Gastroesophageal sphincter (tissue), 4 donors: Measurements from ENCODE around the gene CCNYL1. TPM values are rescaled to one million over a fixed set of nuclear protein-coding genes. Genes with fewer than 3 reads are reported as not detected.

Experiments
- ATAC-seq: fragments of 150-250 bp; one replicate; pipeline ENCODE4 v1.9.1; 2016; ENCODE audit warnings: mild to moderate bottlenecking, moderate library complexity
- H3K27ac ChIP-seq, 4 donors: fragments of 200-600 bp; sonication (generic) in 3 of 4; 1 replicate in 3 of 4; 2 replicates in 1 of 4; pipeline ENCODE4 v1.5.1; 2016 to 2019
- H3K27me3 ChIP-seq: fragments of 200-600 bp; sonication (generic); one replicate; pipeline ENCODE4 v1.5.1; 2019
- H3K36me3 ChIP-seq, 2 donors: fragments of 200-600 bp; sonication (generic); one replicate each; pipeline ENCODE4 v1.5.1; 2019; ENCODE audit warnings: control low read depth in 1 of 2
- H3K4me1 ChIP-seq, 3 donors: fragments of 200-600 bp; sonication (generic); 1 replicate in 2 of 3; 2 replicates in 1 of 3; pipeline ENCODE4 v1.5.1; 2016 to 2019; ENCODE audit warnings: control low read depth in 2 of 3
- H3K4me3 ChIP-seq, 2 donors: fragments of 200-600 bp; sonication (generic); one replicate each; pipeline ENCODE4 v1.5.1; 2019; ENCODE audit warnings: mild to moderate bottlenecking in 1 of 2, moderate library complexity in 1 of 2
- H3K9me3 ChIP-seq, 3 donors: fragments of 200-600 bp; sonication (generic); one replicate each; pipeline ENCODE4 v1.5.1; 2017 to 2019; ENCODE audit warnings: control low read depth in 2 of 3
- EP300 ChIP-seq: sonication (generic); formaldehyde crosslinking; IDR thresholded peaks from one replicate; pipeline ENCODE4 v1.6.1; 2017; ENCODE audit warnings: antibody characterized with exemption, mild to moderate bottlenecking
- POLR2A ChIP-seq, 2 donors: fragments of 450-650 bp; IDR thresholded peaks; one replicate each; pipeline ENCODE4 v1.6.1; 2017; ENCODE audit warnings: antibody characterized with exemption in 2 of 2, mild to moderate bottlenecking in 2 of 2, moderate library complexity in 1 of 2
- POLR2AphosphoS5 ChIP-seq: sonication (generic); formaldehyde crosslinking; IDR thresholded peaks from one replicate; pipeline ENCODE4 v1.6.1; 2017; ENCODE audit warnings: antibody characterized with exemption
- WGBS, 2 donors: methylation state at CpG; one replicate each; pipeline ENCODE4 v1.1.5; 2018; ENCODE audit warnings: low coverage in 1 of 2; 5-methylcytosine and 5-hydroxymethylcytosine counted together
- total RNA-seq, 4 donors: library from RNA; depleted of rRNA; stranded (reverse); fragments of >200 nt; gene quantifications; one replicate each; pipeline ENCODE4 v1.1.0, GENCODE V29; 2016
- TF ChIP-seq, protein P1 (sequence below), 4 experiments: fragments of 200-600 bp in 2 of 4; fragments of 450-650 bp in 2 of 4; sonication (generic) in 1 of 4; IDR thresholded peaks; one replicate each; pipeline ENCODE4 v1.5.1; 2017 to 2019; ENCODE audit warnings: antibody characterized with exemption in 4 of 4, mild to moderate bottlenecking in 2 of 4, moderate library complexity in 2 of 4

CCNYL1 gene
- total RNA-seq, 4 donors from 2014 or later, result 11.0 to 20.9 (median 11.9) TPM

DNA sequence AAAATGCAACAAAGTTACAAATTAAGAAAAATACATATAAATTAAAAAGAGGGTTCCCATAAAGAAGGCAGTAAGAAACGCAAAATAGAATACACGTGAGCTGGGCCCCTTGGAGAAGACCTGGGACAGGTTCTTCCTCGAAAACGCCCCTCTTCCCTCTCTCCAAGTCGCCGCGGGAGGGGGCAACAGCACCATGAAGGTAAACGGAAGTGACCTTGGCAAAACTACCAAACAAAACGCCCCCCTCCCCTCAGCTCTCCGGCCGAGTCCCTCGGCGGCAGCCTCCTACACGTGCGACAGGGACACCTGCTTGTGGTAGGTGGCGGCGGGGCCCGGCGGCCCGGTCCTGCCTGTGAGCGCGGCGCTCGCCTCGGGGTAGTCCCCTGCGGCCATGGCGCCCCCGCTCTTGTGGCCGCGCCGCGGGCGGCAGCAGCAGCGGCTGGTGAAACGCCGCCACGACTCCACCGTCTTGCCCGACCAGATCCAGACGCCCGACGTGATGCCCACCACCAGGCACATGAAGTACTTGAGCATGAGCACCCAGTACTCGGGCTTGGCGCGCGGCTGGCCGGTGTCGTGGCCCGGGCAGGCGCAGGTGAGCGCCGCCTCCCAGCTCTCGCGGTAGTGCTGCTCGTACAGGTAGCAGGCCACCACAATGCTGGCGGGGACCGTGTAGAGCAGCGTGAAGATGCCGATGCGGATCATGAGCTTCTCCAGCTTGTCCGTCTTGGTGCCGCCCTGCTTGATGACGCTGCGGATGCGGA is 55.4 kb downstream of the CCNYL1 start:
- H3K4me1 ChIP-seq, result peaks cover 0 to 71% (median 12%) of the 10 kb centered on the region in 3 donors
- TF ChIP-seq, protein P1, sequence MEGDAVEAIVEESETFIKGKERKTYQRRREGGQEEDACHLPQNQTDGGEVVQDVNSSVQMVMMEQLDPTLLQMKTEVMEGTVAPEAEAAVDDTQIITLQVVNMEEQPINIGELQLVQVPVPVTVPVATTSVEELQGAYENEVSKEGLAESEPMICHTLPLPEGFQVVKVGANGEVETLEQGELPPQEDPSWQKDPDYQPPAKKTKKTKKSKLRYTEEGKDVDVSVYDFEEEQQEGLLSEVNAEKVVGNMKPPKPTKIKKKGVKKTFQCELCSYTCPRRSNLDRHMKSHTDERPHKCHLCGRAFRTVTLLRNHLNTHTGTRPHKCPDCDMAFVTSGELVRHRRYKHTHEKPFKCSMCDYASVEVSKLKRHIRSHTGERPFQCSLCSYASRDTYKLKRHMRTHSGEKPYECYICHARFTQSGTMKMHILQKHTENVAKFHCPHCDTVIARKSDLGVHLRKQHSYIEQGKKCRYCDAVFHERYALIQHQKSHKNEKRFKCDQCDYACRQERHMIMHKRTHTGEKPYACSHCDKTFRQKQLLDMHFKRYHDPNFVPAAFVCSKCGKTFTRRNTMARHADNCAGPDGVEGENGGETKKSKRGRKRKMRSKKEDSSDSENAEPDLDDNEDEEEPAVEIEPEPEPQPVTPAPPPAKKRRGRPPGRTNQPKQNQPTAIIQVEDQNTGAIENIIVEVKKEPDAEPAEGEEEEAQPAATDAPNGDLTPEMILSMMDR (IDR thresholded peaks at IDR 0.05), result no peak
- TF ChIP-seq POLR2AphosphoS5 (no peak), POLR2A (IDR thresholded peaks at IDR 0.05) (no peak), EP300 (no peak)
- H3K27ac ChIP-seq, result no peak overlapping the region
- WGBS, 2 donors, result 45 to 51% methylated on average over 2 to 8 of the region's 65 CpGs
- ATAC-seq, result no peak
- H3K27me3 ChIP-seq, result no peaks in the 10 kb centered on the region
- H3K36me3 ChIP-seq, result peaks cover 0 to 38% of the 10 kb centered on the region in 2 donors
- H3K4me3 ChIP-seq, result peak overlapping the region in 1 of 2 donors; percentile 98
- no peaks in the 10 kb centered on the region for H3K9me3 ChIP-seq

DNA sequence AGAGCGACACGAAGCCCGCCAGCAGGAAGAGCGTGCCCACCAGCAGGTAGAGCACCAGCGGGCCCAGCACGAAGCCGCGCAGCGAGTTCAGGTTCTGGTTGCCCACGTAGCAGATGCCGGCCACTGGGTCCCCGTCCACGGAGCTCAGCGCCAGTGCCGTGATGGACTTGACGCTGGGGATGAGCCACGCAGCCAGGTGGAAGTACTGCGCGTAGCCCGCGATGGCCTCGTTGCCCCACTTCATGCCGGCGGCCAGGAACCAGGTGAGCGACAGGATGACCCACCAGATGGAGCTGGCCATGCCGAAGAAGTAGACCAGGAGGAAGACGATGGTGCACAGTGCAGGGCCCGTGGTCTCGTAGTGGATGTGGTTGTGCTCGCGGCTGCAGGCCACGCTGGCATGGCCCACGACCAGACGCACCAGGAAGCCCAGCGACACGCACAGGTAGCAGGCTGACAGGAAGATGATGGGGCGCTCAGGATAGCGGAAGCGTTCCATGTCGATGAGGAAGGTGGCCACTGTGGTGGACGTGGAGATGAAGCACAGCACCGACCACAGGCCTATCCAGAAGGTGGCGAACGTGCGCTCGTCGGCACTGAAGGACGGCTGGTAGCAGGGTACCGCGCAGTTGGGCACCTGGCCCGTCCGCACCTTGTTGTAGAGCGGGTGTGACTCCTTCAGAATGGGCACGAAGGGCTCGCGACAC is 56.2 kb downstream of the CCNYL1 start:
- H3K9me3 ChIP-seq, result no peaks in the 10 kb centered on the region
- H3K27ac ChIP-seq, result peak overlapping the region in 2 of 4 donors; percentile 92 to 93
- H3K27me3 ChIP-seq, result no peaks in the 10 kb centered on the region
- no peak for TF ChIP-seq POLR2A (IDR thresholded peaks at IDR 0.05)
- TF ChIP-seq, protein P1 (IDR thresholded peaks at IDR 0.05), result peak in 3 of 4 experiments; percentile 41 to 61 (median 41)
- no peak for ATAC-seq
- H3K4me3 ChIP-seq, result peak overlapping the region; percentile 88 to 98
- peaks cover 0 to 34% of the 10 kb centered on the region in 2 donors for H3K36me3 ChIP-seq
- WGBS, 2 donors, result 16 to 45% methylated on average over 6 to 21 of the region's 56 CpGs
- H3K4me1 ChIP-seq, result peaks cover 0 to 69% (median 12%) of the 10 kb centered on the region in 3 donors

DNA sequence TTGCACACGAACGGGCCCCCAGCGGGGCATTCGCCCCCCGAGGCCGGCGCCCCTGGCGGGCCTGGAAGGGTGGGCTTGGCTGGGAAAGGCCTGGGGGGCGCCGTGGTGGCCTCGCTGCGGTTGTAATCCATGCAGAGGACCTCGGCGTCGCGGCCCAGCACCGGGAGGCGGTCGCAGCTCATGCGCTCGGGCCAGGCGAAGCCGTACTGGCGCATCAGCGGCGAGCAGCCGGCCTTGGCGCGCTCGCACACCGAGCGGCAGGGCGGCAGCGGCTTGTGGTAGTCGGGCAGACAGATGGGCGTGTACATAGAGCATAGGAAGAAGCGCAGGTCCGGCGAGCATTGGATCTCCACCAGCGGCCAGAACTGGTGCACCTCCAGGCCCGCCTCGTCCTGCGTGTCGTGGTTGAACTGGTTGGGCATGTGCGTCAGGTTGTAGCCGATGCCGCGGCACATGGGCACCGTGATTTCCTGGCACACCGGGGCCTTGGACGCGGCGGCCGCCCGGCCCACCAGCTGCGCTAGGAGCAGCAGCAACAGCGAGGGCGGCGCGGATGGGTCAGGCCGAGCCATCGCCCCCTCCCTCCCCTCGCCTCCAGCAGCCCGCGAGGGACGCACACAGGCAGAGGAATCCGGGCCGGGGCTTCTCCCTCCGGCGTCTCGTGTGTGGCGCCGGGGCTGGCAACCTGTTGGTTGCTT is 56.9 kb downstream of the CCNYL1 start:
- no peak for ATAC-seq
- TF ChIP-seq POLR2A (IDR thresholded peaks at IDR 0.05) (no peak), POLR2AphosphoS5 (peak; percentile 33), EP300 (no peak)
- TF ChIP-seq, protein P1 (IDR thresholded peaks at IDR 0.05), result peak in 1 of 4 experiments; percentile 5
- Histone ChIP-seq H3K36me3 (peaks cover 0 to 27% of the 10 kb centered on the region in 2 donors), H3K27me3 (no peaks in the 10 kb centered on the region), H3K27ac (peak overlapping the region; percentile 64 to 93 (median 92)), H3K4me3 (peak overlapping the region; percentile 88 to 98), H3K9me3 (no peaks in the 10 kb centered on the region), H3K4me1 (peaks cover 0 to 62% (median 12%) of the 10 kb centered on the region in 3 donors)
- WGBS, 2 donors, result 0 to 1% methylated on average over 8 to 34 of the region's 73 CpGs

DNA sequence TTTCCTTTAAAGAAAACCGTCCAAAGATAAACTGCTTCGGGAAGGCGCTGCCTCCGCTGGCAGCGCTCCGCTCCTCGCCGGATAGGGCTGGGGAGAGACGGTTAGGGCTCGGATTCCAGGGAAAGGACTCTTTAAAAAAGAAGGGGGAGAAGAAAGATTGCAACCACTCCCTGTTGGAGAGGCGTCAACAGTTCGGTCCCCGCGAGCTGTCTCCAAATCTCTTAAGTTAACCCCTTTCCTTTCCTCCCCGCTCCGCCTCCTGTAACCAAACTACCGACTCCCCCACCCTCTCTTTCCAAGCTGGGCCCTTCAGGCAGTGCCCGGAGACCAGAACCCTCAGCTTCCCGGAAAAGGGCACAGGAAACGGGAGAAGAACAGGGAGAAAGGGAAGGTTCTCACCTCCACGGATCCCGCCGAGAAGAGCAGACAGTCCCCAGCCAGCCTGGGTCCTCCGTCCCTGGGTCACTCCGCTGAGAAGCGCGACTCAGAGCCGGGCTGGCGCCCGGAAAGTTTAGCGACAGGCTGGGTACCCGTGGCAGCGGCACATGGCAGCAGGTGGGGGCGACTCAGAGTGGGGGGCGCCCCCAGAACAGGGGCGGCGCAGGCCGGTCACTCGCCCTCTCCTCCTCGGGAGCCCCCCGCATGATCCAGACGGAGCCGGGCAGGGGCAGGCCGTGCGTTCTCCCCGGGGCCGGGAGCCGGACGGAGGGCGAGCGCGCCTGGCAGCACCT is 57.6 kb downstream of the CCNYL1 start:
- Histone ChIP-seq H3K27ac (peak overlapping the region; percentile 64 to 93 (median 92)), H3K9me3 (no peaks in the 10 kb centered on the region), H3K4me1 (peaks cover 0 to 55% (median 12%) of the 10 kb centered on the region in 3 donors), H3K36me3 (peaks cover 0 to 20% of the 10 kb centered on the region in 2 donors), H3K4me3 (peak overlapping the region; percentile 88 to 98), H3K27me3 (no peaks in the 10 kb centered on the region)
- WGBS, 2 donors, result 0% methylated on average over 15 of the region's 52 CpGs; no CpG with 5 or more reads in 1 of the 2 donors
- ATAC-seq, result peak; percentile 2
- TF ChIP-seq, protein P1 (IDR thresholded peaks at IDR 0.05), result no peak
- TF ChIP-seq POLR2AphosphoS5 (no peak), POLR2A (IDR thresholded peaks at IDR 0.05) (no peak), EP300 (no peak)
